Ishikawa (cell line): Measurements from ENCODE around the gene HCCS.

Source experiments
- CEBPB ChIP-seq: IDR thresholded peaks from 2 replicates; pipeline ENCODE4 v1.6.1; 2012
- CREB1 ChIP-seq: IDR thresholded peaks from 2 replicates; pipeline ENCODE4 v1.6.1; 2012; ENCODE audit warnings: low read depth
- EGR1 ChIP-seq: IDR thresholded peaks from 2 replicates; pipeline ENCODE4 v1.6.1; 2012
- EP300 ChIP-seq: IDR thresholded peaks from 2 replicates; pipeline ENCODE4 v1.6.1; 2012; ENCODE audit warnings: borderline replicate concordance
- FOXM1 ChIP-seq: IDR thresholded peaks from 2 replicates; pipeline ENCODE4 v1.6.1; 2012; ENCODE audit warnings: low read depth, borderline replicate concordance
- MAX ChIP-seq: IDR thresholded peaks from 2 replicates; pipeline ENCODE4 v1.6.1; 2012
- RAD21 ChIP-seq: IDR thresholded peaks from 2 replicates; pipeline ENCODE4 v1.6.1; 2012; ENCODE audit warnings: low read depth
- REST ChIP-seq: IDR thresholded peaks from 2 replicates; pipeline ENCODE4 v1.6.1; 2012; ENCODE audit warnings: low read depth, mild to moderate bottlenecking
- TAF1 ChIP-seq: IDR thresholded peaks from 2 replicates; pipeline ENCODE4 v1.6.1; 2012; ENCODE audit warnings: low read depth, mild to moderate bottlenecking
- TCF12 ChIP-seq: IDR thresholded peaks from 2 replicates; pipeline ENCODE4 v1.6.1; 2012; ENCODE audit warnings: low read depth
- USF1 ChIP-seq: IDR thresholded peaks from 2 replicates; pipeline ENCODE4 v1.6.1; 2012
- YY1 ChIP-seq: IDR thresholded peaks from 2 replicates; pipeline ENCODE4 v1.6.1; 2012; ENCODE audit warnings: low read depth
- ZBTB7A ChIP-seq: IDR thresholded peaks from 2 replicates; pipeline ENCODE4 v1.6.1; 2012; ENCODE audit warnings: low read depth

GRCh38 chrX:11100281-11101035 is 10.7 kb upstream of the HCCS start:
- TF ChIP-seq TAF1 = no peak
- no peak for TF ChIP-seq EP300
- TF ChIP-seq RAD21 = peak; percentile 80
- no peak for TF ChIP-seq TCF12
- no peak for TF ChIP-seq ZBTB7A
- no peak for TF ChIP-seq CEBPB
- no peak for TF ChIP-seq MAX
- no peak for TF ChIP-seq USF1
- no peak for TF ChIP-seq REST
- no peak for TF ChIP-seq YY1
- TF ChIP-seq EGR1 = no peak
- no peak for TF ChIP-seq CREB1
- no peak for TF ChIP-seq FOXM1
